Karpas-422 (cell line): ENCODE results near the gene KRTAP20-3. TPM values are rescaled to one million over a fixed set of nuclear protein-coding genes. Genes with fewer than 3 reads are reported as not detected.

Experiments
- DNase-seq: peaks from one replicate; pipeline ENCODE4 v3.0.0-alpha.2; 2015
- H2AFZ ChIP-seq: fragments of 200-600 bp; sonication (generic); 2 replicates; pipeline ENCODE4 v1.6.1; 2014; ENCODE audit warnings: antibody characterized with exemption, low read length, mixed read lengths
- H3K27ac ChIP-seq: fragments of 200-600 bp; sonication (generic); 2 replicates; pipeline ENCODE4 v1.5.1; 2014; ENCODE audit warnings: mild to moderate bottlenecking, low read length, moderate library complexity
- H3K27me3 ChIP-seq: fragments of 200-600 bp; sonication (generic); 2 replicates; pipeline ENCODE4 v1.6.1; 2014; ENCODE audit warnings: low read length, mixed read lengths
- H3K36me3 ChIP-seq: fragments of 200-600 bp; sonication (generic); 2 replicates; pipeline ENCODE4 v1.6.1; 2014; ENCODE audit warnings: low read length, mixed read lengths; ENCODE audit not compliant: insufficient read depth
- H3K4me1 ChIP-seq: fragments of 200-600 bp; sonication (generic); 2 replicates; pipeline ENCODE4 v1.6.1; 2014; ENCODE audit warnings: mild to moderate bottlenecking, low read length, mixed read lengths
- H3K4me2 ChIP-seq: fragments of 200-600 bp; sonication (generic); 2 replicates; pipeline ENCODE4 v1.6.1; 2014; ENCODE audit warnings: low read length, low read depth, mild to moderate bottlenecking; ENCODE audit not compliant: poor library complexity, severe bottlenecking
- H3K4me3 ChIP-seq: fragments of 200-600 bp; sonication (generic); 2 replicates; pipeline ENCODE4 v1.5.1; 2014; ENCODE audit warnings: mild to moderate bottlenecking, antibody characterized with exemption, low read length, mixed read lengths
- H3K79me2 ChIP-seq: fragments of 200-600 bp; sonication (generic); 2 replicates; pipeline ENCODE4 v1.6.1; 2014; ENCODE audit warnings: mild to moderate bottlenecking, low read length, mixed read lengths
- H3K9ac ChIP-seq: fragments of 200-600 bp; sonication (generic); 2 replicates; pipeline ENCODE4 v1.6.0; 2014; ENCODE audit warnings: low read length
- H3K9me2 ChIP-seq: fragments of 200-600 bp; sonication (generic), shearing (Covaris generic); replicated peaks from 2 replicates; pipeline ENCODE4 v1.6.0; 2014; ENCODE audit warnings: mild to moderate bottlenecking, low read length, moderate library complexity; ENCODE audit not compliant: insufficient read depth
- H3K9me3 ChIP-seq: fragments of 300-700, 200-600 bp; sonication (generic); 2 replicates; pipeline ENCODE4 v1.6.1; 2014; ENCODE audit warnings: low read length, mixed read lengths
- H4K20me1 ChIP-seq: fragments of 200-600 bp; sonication (generic); 2 replicates; pipeline ENCODE4 v1.6.1; 2014; ENCODE audit warnings: mild to moderate bottlenecking, antibody characterized with exemption, low read length, low read depth; ENCODE audit not compliant: insufficient read depth
- total RNA-seq: library from RNA; depleted of rRNA; stranded (reverse); fragments of >200 nt; shearing (Covaris generic); gene quantifications from 2 replicates; pipeline ENCODE4 v1.2.3, GENCODE V29; 2014; ENCODE audit warnings: low replicate concordance

The KRTAP20-3 gene
- total RNA-seq, 1 experiment from 2014 or later: not detected

GRCh38 chr21:30620080-30620479 is 22.6 kb upstream of the KRTAP20-3 start:
- Histone ChIP-seq H3K27me3 (no peaks in the 10 kb centered on the region), H3K9ac (no peak overlapping the region), H3K4me1 (no peaks in the 10 kb centered on the region), H3K9me2 (no peaks in the 10 kb centered on the region), H4K20me1 (no peaks in the 10 kb centered on the region), H3K79me2 (no peaks in the 10 kb centered on the region), H3K27ac (no peak overlapping the region), H3K4me2 (no peak overlapping the region), H2AFZ (no peak overlapping the region), H3K36me3 (no peaks in the 10 kb centered on the region), H3K4me3 (no peak overlapping the region), H3K9me3 (peaks cover 18% of the 10 kb centered on the region)
- DNase-seq: no peak

- no peak within 1 kb of the TSS for H3K4me3 ChIP-seq
- no peak within 1 kb of the TSS for H3K9ac ChIP-seq
- no peak within 1 kb of the TSS for H2AFZ ChIP-seq
- H3K27me3 ChIP-seq: no peaks in the 10 kb centered on the region
- no peak within 1 kb of the TSS for H3K27ac ChIP-seq
- peaks cover 14% of the 10 kb centered on the region for H3K9me3 ChIP-seq
- no peaks in the 10 kb centered on the region for H3K36me3 ChIP-seq
- H3K4me2 ChIP-seq: no peak within 1 kb of the TSS
- H3K79me2 ChIP-seq: no peaks in the 10 kb centered on the region
- no peaks in the 10 kb centered on the region for H4K20me1 ChIP-seq
- DNase-seq: no peak
- H3K9me2 ChIP-seq: no peaks in the 10 kb centered on the region
- no peaks in the 10 kb centered on the region for H3K4me1 ChIP-seq
These were observed 22.1 kb upstream of the KRTAP20-3 start, which contains the start of gene KRTAP20-4 for GRCh38 chr21:30620522-30620921. TSS of gene KRTAP20-4 (plus strand) at chr21:30620627.

- Histone ChIP-seq H3K9me3 (peaks cover 4% of the 10 kb centered on the region), H2AFZ (no peak overlapping the region), H3K4me3 (no peak overlapping the region), H3K27me3 (no peaks in the 10 kb centered on the region), H3K9me2 (no peaks in the 10 kb centered on the region), H3K9ac (no peak overlapping the region), H3K4me2 (no peak overlapping the region), H4K20me1 (no peaks in the 10 kb centered on the region), H3K27ac (no peak overlapping the region), H3K79me2 (no peaks in the 10 kb centered on the region), H3K4me1 (no peaks in the 10 kb centered on the region), H3K36me3 (no peaks in the 10 kb centered on the region)
- no peak for DNase-seq
These were observed 19.3 kb upstream of the KRTAP20-3 start for GRCh38 chr21:30623362-30623761.

- H3K9ac ChIP-seq: no peak overlapping the region
- no peaks in the 10 kb centered on the region for H4K20me1 ChIP-seq
- no peaks in the 10 kb centered on the region for H3K9me2 ChIP-seq
- no peaks in the 10 kb centered on the region for H3K27me3 ChIP-seq
- no peak overlapping the region for H3K4me2 ChIP-seq
- H3K79me2 ChIP-seq: no peaks in the 10 kb centered on the region
- no peak overlapping the region for H2AFZ ChIP-seq
- no peaks in the 10 kb centered on the region for H3K4me1 ChIP-seq
- H3K4me3 ChIP-seq: no peak overlapping the region
- DNase-seq: no peak
- H3K27ac ChIP-seq: no peak overlapping the region
- H3K36me3 ChIP-seq: no peaks in the 10 kb centered on the region
- peaks cover 6% of the 10 kb centered on the region for H3K9me3 ChIP-seq
These were observed 17.1 kb upstream of the KRTAP20-3 start for GRCh38 chr21:30625449-30626165.

GRCh38 chr21:30628109-30628508 is 14.6 kb upstream of the KRTAP20-3 start:
- Histone ChIP-seq H3K9me3 (peaks cover 13% of the 10 kb centered on the region), H2AFZ (no peak overlapping the region), H4K20me1 (no peaks in the 10 kb centered on the region), H3K36me3 (no peaks in the 10 kb centered on the region), H3K27ac (no peak overlapping the region), H3K4me2 (no peak overlapping the region), H3K27me3 (no peaks in the 10 kb centered on the region), H3K4me3 (no peak overlapping the region), H3K9ac (no peak overlapping the region), H3K4me1 (no peaks in the 10 kb centered on the region), H3K9me2 (no peaks in the 10 kb centered on the region), H3K79me2 (no peaks in the 10 kb centered on the region)
- no peak for DNase-seq

- Histone ChIP-seq H4K20me1 (no peaks in the 10 kb centered on the region), H3K79me2 (no peaks in the 10 kb centered on the region), H3K9me3 (peaks cover 9% of the 10 kb centered on the region), H3K27me3 (no peaks in the 10 kb centered on the region), H2AFZ (no peak overlapping the region), H3K9me2 (no peaks in the 10 kb centered on the region), H3K4me1 (no peaks in the 10 kb centered on the region), H3K4me3 (no peak overlapping the region), H3K36me3 (no peaks in the 10 kb centered on the region), H3K4me2 (no peak overlapping the region), H3K9ac (no peak overlapping the region), H3K27ac (no peak overlapping the region)
- DNase-seq: no peak
These were observed 13.5 kb upstream of the KRTAP20-3 start for GRCh38 chr21:30629200-30629599.

GRCh38 chr21:30634906-30635305 is 7.8 kb upstream of the KRTAP20-3 start, which contains the start of gene KRTAP20-2:
TSS of gene KRTAP20-2 (plus strand) at chr21:30635206. CDS start at chr21:30635264, 58 bp downstream.
- H3K4me2 ChIP-seq: no peak within 1 kb of the TSS
- no peaks in the 10 kb centered on the region for H3K9me2 ChIP-seq
- H3K27me3 ChIP-seq: no peaks in the 10 kb centered on the region
- no peak within 1 kb of the TSS for H3K9ac ChIP-seq
- no peaks in the 10 kb centered on the region for H3K79me2 ChIP-seq
- H3K4me3 ChIP-seq: no peak within 1 kb of the TSS
- no peaks in the 10 kb centered on the region for H4K20me1 ChIP-seq
- H3K36me3 ChIP-seq: no peaks in the 10 kb centered on the region
- no peak within 1 kb of the TSS for H2AFZ ChIP-seq
- no peak for DNase-seq
- H3K4me1 ChIP-seq: no peaks in the 10 kb centered on the region
- no peak within 1 kb of the TSS for H3K27ac ChIP-seq
- H3K9me3 ChIP-seq: peaks cover 7% of the 10 kb centered on the region

- no peaks in the 10 kb centered on the region for H3K27me3 ChIP-seq
- H3K27ac ChIP-seq: no peak overlapping the region
- H3K79me2 ChIP-seq: no peaks in the 10 kb centered on the region
- H3K9ac ChIP-seq: no peak overlapping the region
- H3K4me2 ChIP-seq: no peak overlapping the region
- no peaks in the 10 kb centered on the region for H3K36me3 ChIP-seq
- DNase-seq: no peak
- H3K9me2 ChIP-seq: no peaks in the 10 kb centered on the region
- H4K20me1 ChIP-seq: no peaks in the 10 kb centered on the region
- H3K4me1 ChIP-seq: no peaks in the 10 kb centered on the region
- no peak overlapping the region for H3K4me3 ChIP-seq
- H2AFZ ChIP-seq: no peak overlapping the region
- peaks cover 1% of the 10 kb centered on the region for H3K9me3 ChIP-seq
These were observed 4.0 kb upstream of the KRTAP20-3 start for GRCh38 chr21:30638686-30639085.
